DMS 273 treated with DMSO at 0.1 percent for 48 hours (cell line): Measurements from ENCODE around the gene CFAP97D2.

Source experiments
- DNase-seq: peaks from one replicate; lab custom pipeline; 2025; lab: John Stamatoyannopoulos, UW

Gene CFAP97D2

GRCh38 chr13:114199954-114200353 lies 20.9 kb downstream of the CFAP97D2 start:
- DNase-seq, result no peak

- no peak for DNase-seq
These were observed 21.4 kb downstream of the CFAP97D2 start for GRCh38 chr13:114200399-114200911.

- DNase-seq, result no peak
These were observed 23.5 kb downstream of the CFAP97D2 start for GRCh38 chr13:114202581-114202980.

GRCh38 chr13:114203536-114203935 lies 24.5 kb downstream of the CFAP97D2 start:
- DNase-seq, result no peak

- DNase-seq, result no peak
These were observed 25.8 kb downstream of the CFAP97D2 start for GRCh38 chr13:114204894-114205293.

DNA sequence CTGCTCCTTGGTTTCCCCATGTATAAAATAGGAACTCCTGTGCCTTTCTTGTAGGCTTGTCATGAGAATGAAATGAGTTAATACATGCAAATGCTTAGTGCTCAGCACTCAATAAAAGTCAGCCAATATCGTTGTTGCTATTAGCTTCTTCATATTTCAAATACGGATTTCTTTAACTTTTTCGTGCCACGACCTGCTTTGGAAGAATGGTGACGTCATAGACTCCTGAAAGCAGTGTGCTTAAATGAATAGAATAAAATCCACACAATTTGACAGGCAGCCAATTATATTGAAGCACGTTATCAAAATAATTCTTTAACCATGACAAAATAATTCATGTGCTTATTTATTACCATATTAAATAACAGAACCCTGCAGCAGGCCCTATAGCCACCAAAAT lies 29.1 kb downstream of the CFAP97D2 start:
- no peak for DNase-seq

DNA sequence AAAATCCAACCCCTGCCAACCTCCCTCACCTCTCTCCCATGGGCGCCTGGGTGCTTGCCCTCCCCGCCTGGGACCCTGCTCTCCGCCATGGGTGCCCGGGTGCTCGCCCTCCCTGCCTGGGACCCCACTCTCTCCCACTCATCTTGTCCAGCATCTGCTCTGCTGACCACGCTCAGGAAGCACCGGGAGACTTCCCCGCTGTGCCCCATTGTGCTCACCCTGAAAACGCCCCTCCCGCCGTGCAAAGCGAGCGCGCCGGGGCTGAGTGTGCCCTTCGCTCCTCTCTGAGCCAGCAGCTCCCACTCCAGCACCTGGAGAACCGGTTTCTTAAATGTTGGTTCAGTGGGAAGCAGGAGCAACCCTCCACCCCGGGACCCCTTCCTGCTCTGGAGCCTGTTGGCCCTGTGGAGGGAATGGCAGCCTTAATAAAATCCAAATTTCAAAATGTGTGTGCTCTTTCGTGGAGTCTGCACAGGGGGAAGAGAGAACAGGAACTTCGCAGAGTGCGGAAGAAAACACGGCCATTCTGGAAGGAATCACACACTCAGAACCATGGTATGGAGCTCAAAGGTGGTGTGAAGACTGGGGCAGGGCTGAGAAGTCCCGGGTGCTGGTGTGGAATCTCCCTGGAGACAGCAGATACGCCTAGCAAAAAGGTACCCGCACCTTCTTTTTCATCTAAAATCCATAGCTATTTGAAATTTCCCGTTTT lies 32.5 kb downstream of the CFAP97D2 start:
- DNase-seq, result no peak

DNA sequence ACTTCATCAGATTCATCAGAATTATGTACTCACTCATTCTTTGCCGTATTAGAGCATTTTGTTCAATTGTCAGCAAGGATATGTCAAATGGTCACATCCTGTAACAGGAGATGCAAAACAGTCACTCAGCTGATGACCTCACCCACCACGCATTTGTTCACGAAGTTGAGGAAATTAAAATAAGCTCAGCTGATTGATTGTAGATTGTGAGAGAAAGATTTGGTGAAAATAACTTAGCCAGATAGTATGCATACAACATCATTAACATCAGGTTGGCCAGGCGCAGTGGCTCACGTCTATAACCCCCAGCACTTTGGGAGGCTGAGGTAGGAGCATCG lies 33.1 kb downstream of the CFAP97D2 start:
- no peak for DNase-seq

GRCh38 chr13:114213980-114214379 lies 34.9 kb downstream of the CFAP97D2 start:
- DNase-seq, result no peak

DNA sequence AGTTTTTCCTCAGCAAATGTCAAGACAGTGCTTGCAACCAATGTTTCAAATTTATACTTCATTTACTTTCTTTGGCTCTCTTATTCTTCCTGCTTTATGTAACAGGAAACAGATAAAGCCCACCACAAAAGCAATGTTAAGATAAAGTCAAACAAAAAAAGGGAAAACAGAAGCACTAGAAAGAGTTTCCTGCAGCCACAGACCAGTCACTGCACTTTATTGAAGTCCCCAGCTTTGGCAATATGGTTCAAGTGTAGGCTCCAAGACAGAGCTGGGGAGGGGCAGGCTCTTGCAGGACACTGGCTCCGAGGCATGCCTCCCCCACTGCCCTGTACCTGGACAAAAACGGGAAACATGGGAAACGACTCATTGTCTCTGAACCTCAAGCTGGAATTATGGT lies 40.3 kb downstream of the CFAP97D2 start:
- DNase-seq, result no peak

GRCh38 chr13:114222461-114222968 lies 43.5 kb downstream of the CFAP97D2 start:
- no peak for DNase-seq

GRCh38 chr13:114224201-114224600 lies 45.1 kb downstream of the CFAP97D2 start:
- no peak for DNase-seq

- no peak for DNase-seq
These were observed 46.6 kb downstream of the CFAP97D2 start for GRCh38 chr13:114225610-114226009.

- DNase-seq, result no peak
These were observed 47.0 kb downstream of the CFAP97D2 start for GRCh38 chr13:114226088-114226487.

- peak; percentile 17 for DNase-seq
These were observed 47.8 kb downstream of the CFAP97D2 start for GRCh38 chr13:114226699-114227323.

DNA sequence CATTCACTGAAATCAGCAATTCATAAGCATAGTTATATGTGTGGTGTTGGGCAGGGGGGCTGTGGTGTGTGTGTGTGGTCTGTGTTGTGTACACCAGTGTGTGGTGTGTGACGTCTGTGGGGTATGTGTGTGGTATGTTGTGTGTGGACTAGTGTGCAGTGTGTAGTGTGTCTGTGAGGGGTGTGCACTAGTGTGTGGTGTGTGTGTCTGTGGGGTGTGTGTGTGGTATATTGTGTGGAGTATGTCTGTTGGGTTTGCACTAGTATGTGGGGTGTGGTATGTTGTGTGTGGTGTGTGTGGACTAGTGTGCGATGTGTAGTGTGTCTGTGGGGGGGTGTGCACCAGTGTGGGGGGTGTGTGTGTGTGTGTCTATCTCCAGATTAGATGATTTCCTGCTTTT lies 48.5 kb downstream of the CFAP97D2 start:
- DNase-seq, result no peak

GRCh38 chr13:114228176-114228575 lies 49.1 kb downstream of the CFAP97D2 start:
- no peak for DNase-seq

GRCh38 chr13:114229506-114229905 lies 50.4 kb downstream of the CFAP97D2 start:
- DNase-seq, result no peak

GRCh38 chr13:114230117-114230516 lies 51.1 kb downstream of the CFAP97D2 start:
- no peak for DNase-seq

DNA sequence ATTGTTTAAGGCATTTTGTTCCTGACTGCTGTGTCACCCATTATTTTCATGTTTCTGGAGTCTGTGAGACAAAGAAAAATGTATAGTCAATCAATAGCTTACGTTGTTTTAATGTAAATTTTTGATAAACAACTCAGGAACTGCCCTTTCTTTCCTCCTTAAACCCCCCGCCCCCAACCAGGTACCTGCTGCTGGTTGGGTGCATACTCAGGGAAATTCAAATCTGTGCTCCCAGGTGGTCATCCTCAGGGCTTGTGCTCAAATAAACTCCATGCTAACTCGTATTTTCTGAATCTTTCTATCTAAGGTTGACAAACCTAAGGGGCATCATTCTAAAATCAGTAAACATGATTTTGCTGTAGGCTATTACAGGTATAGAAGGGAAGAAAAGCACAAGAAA lies 51.5 kb downstream of the CFAP97D2 start:
- no peak for DNase-seq

DNA sequence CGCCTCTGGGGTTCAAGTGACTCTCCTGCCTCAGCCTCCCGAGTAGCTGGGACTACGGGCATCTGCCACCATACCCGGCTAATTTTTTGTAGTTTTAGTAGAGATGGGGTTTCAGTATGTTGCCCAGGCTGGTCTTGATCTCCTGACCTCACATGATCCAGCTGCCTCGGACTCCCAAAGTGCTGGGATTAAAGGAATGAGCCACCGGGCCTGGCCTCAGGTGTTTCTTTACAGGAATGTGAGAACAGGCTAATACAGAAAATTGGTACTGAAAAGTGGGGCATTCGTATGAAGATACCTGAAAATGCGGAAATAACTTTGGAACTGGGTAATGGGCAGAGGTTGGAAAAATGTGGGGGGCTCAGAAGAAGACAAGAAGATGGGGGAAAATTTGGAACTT lies 52.8 kb downstream of the CFAP97D2 start:
- no peak for DNase-seq

GRCh38 chr13:114234266-114234644 lies 55.2 kb downstream of the CFAP97D2 start:
- DNase-seq, result no peak

- DNase-seq, result peak; percentile 64
These were observed 55.8 kb downstream of the CFAP97D2 start, which contains the start of gene CDC16 for GRCh38 chr13:114234645-114235421. Gene CDC16, plus strand, starts transcription at chr13:114234897. Its CDS starts 188 bp downstream, at chr13:114235085.
